Keratinocyte (primary cell): ENCODE results near the gene SMARCA2. TPM values are rescaled to one million over a fixed set of nuclear protein-coding genes. Genes with fewer than 3 reads are reported as not detected.

Experiments
- DNase-seq: peaks from one replicate; pipeline ENCODE4 v3.0.0-alpha.2; 2011; ENCODE audit warnings: low read depth, missing footprints, low spot score
- FAIRE-seq: peaks from 2 replicates; lab custom pipeline; 2011; peaks lifted over from hg19 to GRCh38; lab: Jason Lieb, UNC
- H2AFZ ChIP-seq: 2 replicates; pipeline ENCODE4 v1.6.0; 2012; ENCODE audit warnings: low read length, control low read depth, inconsistent platforms; ENCODE audit not compliant: control insufficient read depth
- H3K27ac ChIP-seq: 2 replicates; pipeline ENCODE4 v1.5.1; 2011; ENCODE audit warnings: low read length; ENCODE audit not compliant: control insufficient read depth, insufficient read depth
- H3K27me3 ChIP-seq: 3 replicates; pipeline ENCODE4 v1.6.0; 2011; ENCODE audit warnings: low read length; ENCODE audit not compliant: control insufficient read depth, insufficient read depth; ENCODE audit errors: extremely low read depth
- H3K36me3 ChIP-seq, 2 experiments: 2 replicates in 1 of 2; 3 replicates in 1 of 2; pipeline ENCODE4 v1.5.1; 2011; ENCODE audit warnings: low read length in 2 of 2, mild to moderate bottlenecking in 1 of 2; ENCODE audit not compliant: control insufficient read depth in 2 of 2, insufficient read depth in 2 of 2; ENCODE audit errors: extremely low read depth in 1 of 2
- H3K4me1 ChIP-seq: 3 replicates; pipeline ENCODE4 v1.5.1; 2011; ENCODE audit warnings: low read length; ENCODE audit not compliant: control insufficient read depth, insufficient read depth; ENCODE audit errors: extremely low read depth
- H3K4me2 ChIP-seq: 3 replicates; pipeline ENCODE4 v1.6.0; 2011; ENCODE audit warnings: low read depth, low read length; ENCODE audit not compliant: control insufficient read depth, insufficient read depth; ENCODE audit errors: extremely low read depth
- H3K4me3 ChIP-seq, 3 experiments: fragments of 200-600 bp in 1 of 3; sonication (generic) in 1 of 3; 2 replicates in 2 of 3; 3 replicates in 1 of 3; pipeline ENCODE4 v1.5.1; 2011 to 2016; ENCODE audit warnings: low read length in 3 of 3, mild to moderate bottlenecking in 3 of 3, control low read depth in 2 of 3, inconsistent platforms in 1 of 3, low read depth in 1 of 3, mixed read lengths in 1 of 3, mixed run types in 1 of 3, moderate library complexity in 1 of 3; ENCODE audit not compliant: control insufficient read depth in 2 of 3, insufficient read depth in 2 of 3; ENCODE audit errors: extremely low read depth in 1 of 3
- H3K79me2 ChIP-seq: 2 replicates; pipeline ENCODE4 v1.6.0; 2012; ENCODE audit warnings: low read length; ENCODE audit not compliant: control insufficient read depth, insufficient read depth
- H3K9ac ChIP-seq: 3 replicates; pipeline ENCODE4 v1.6.0; 2011; ENCODE audit warnings: low read length; ENCODE audit not compliant: control insufficient read depth, insufficient read depth; ENCODE audit errors: extremely low read depth
- H3K9me1 ChIP-seq: 3 replicates; pipeline ENCODE4 v1.6.0; 2011; ENCODE audit warnings: low read length; ENCODE audit not compliant: control insufficient read depth, insufficient read depth; ENCODE audit errors: extremely low read depth
- H3K9me3 ChIP-seq: 2 replicates; pipeline ENCODE4 v1.5.1; 2012; ENCODE audit warnings: low read depth, low read length; ENCODE audit not compliant: control insufficient read depth
- H4K20me1 ChIP-seq: 3 replicates; pipeline ENCODE4 v1.6.0; 2011; ENCODE audit warnings: low read length; ENCODE audit not compliant: control insufficient read depth, insufficient read depth; ENCODE audit errors: extremely low read depth
- CTCF ChIP-seq, 3 experiments: IDR thresholded peaks in 1 of 3; conservative IDR thresholded peaks in 1 of 3; optimal IDR thresholded peaks in 1 of 3; 2 replicates in 2 of 3; 3 replicates in 1 of 3; pipeline versions ENCODE3 to v1.5.1; 2011; ENCODE audit warnings: low read length in 3 of 3, mild to moderate bottlenecking in 3 of 3, moderate library complexity in 2 of 3, control low read depth in 1 of 3, inconsistent platforms in 1 of 3; ENCODE audit not compliant: insufficient read depth in 2 of 3; ENCODE audit errors: extremely low read depth in 1 of 3
- EZH2 ChIP-seq: IDR thresholded peaks from one replicate; pipeline ENCODE4 v1.6.1; 2012; ENCODE audit warnings: inconsistent platforms, mild to moderate bottlenecking, low read length, moderate library complexity
- dilution Hi-C: fragments of 300-500 bp; cut with MboI; formaldehyde crosslinking; loops from one replicate; pipeline ENCODE4 v1.7.0; 2020; ENCODE audit warnings: low sequenced_read_pairs; ENCODE audit not compliant: extremely low pct_ligation_motif_present
- polyA plus RNA-seq, 5 experiments: library from polyadenylated mRNA; depleted of rRNA in 3 of 5; stranded (reverse) in 3 of 5; stranded (forward) in 1 of 5; unstranded in 1 of 5; fragments of >200 nt; gene quantifications; 1 replicate in 1 of 5; 2 replicates in 3 of 5; 3 replicates in 1 of 5; pipeline versions ENCODE4 v1.2.1 to v1.2.3, GENCODE V29; 2011 to 2012; ENCODE audit warnings: missing spikeins in 2 of 5, low read depth in 1 of 5, low replicate concordance in 1 of 5

The SMARCA2 gene
- polyA plus RNA-seq, 1 donor (not counting 4 experiments of a cell fraction or from before 2014, with no cell fraction given) = 39.0 TPM

- Histone ChIP-seq H3K4me3 (no peak overlapping the region), H3K9me1 (no peaks in the 10 kb centered on the region), H2AFZ (no peak overlapping the region), H3K4me1 (peaks cover 4% of the 10 kb centered on the region), H3K4me2 (no peak overlapping the region), H4K20me1 (no peaks in the 10 kb centered on the region), H3K79me2 (no peaks in the 10 kb centered on the region), H3K36me3 (no peaks in the 10 kb centered on the region), H3K27ac (no peak overlapping the region), H3K9me3 (no peaks in the 10 kb centered on the region), H3K27me3 (no peaks in the 10 kb centered on the region), H3K9ac (no peak overlapping the region)
- no peak for FAIRE-seq
- no peak for DNase-seq
- TF ChIP-seq EZH2 (no peak), CTCF (optimal IDR thresholded peaks at IDR 0.05 in 1 of 3, IDR thresholded peaks at IDR 0.05 in 1 of 3, conservative IDR thresholded peaks at IDR 0.05 in 1 of 3; ENCODE audit: extremely low read depth in 1 of 3, insufficient read depth in 2 of 3, low read length in 3 of 3) (no peak)
- dilution Hi-C loops = no loop called here
Measured at GRCh38 chr9:2142212-2142611, 127.1 kb downstream of the SMARCA2 start.

DNA sequence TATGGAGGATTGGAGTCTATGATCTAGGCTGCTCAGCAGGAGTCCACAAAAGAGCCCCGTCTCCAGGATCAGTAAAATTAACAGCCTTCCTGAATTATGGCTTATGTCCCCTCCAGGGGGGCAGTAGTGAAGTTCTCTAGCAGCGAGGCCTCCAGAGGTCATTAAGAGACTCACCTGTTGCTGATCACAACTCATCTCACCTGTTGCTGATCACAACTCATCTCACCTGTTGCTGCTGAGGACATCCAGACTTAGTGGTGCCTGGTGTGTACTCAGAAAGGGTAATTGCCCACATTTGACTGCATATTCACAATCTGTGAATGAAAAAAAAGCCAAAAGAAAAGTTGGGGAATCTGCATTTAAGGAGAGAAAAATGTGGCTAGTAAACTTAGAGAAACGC, 129.5 kb downstream of the SMARCA2 start:
- no peaks in the 10 kb centered on the region for H3K9me3 ChIP-seq
- no peaks in the 10 kb centered on the region for H3K27me3 ChIP-seq
- no peak overlapping the region for H3K4me2 ChIP-seq
- H3K4me3 ChIP-seq = no peak overlapping the region
- H3K27ac ChIP-seq = no peak overlapping the region
- DNase-seq (no peak), FAIRE-seq (no peak)
- no peak overlapping the region for H3K9ac ChIP-seq
- peaks cover 4% of the 10 kb centered on the region for H3K4me1 ChIP-seq
- dilution Hi-C loops = no loop called here
- H4K20me1 ChIP-seq = no peaks in the 10 kb centered on the region
- no peaks in the 10 kb centered on the region for H3K9me1 ChIP-seq
- no peaks in the 10 kb centered on the region for H3K36me3 ChIP-seq
- H2AFZ ChIP-seq = no peak overlapping the region
- H3K79me2 ChIP-seq = no peaks in the 10 kb centered on the region
- TF ChIP-seq EZH2 = no peak
- TF ChIP-seq CTCF (optimal IDR thresholded peaks at IDR 0.05 in 1 of 3, IDR thresholded peaks at IDR 0.05 in 1 of 3, conservative IDR thresholded peaks at IDR 0.05 in 1 of 3; ENCODE audit: extremely low read depth in 1 of 3, insufficient read depth in 2 of 3, low read length in 3 of 3) = no peak
